Activated naive CD4-positive, alpha-beta T cell treated with anti-CD3 and anti-CD28 coated beads, Interleukin-2, amount 10 ng/mL, durations not matched to agents 7 days and 5 days (primary cell): ENCODE data around the gene ACTL10.

Experiments
- CTCF ChIA-PET: fragments of 350-600 bp; sonication (Branson Sonifier 250); formaldehyde crosslinking; loops from one replicate; lab custom pipeline; 2021; ENCODE audit warnings: antibody characterized with exemption; lab: Charles Lee
- DNase-seq: peaks from one replicate; pipeline ENCODE4 v3.0.0-alpha.2; 2020
- H3K27ac Mint-ChIP-seq: one replicate; pipeline ENCODE4 v1.8.0; 2021; ENCODE audit warnings: mild to moderate bottlenecking, moderate library complexity, mixed read lengths
- H3K27me3 Mint-ChIP-seq: one replicate; pipeline ENCODE4 v1.8.0; 2021; ENCODE audit warnings: mild to moderate bottlenecking, mixed read lengths
- H3K36me3 Mint-ChIP-seq: one replicate; pipeline ENCODE4 v1.8.0; 2021; ENCODE audit warnings: mixed read lengths
- H3K4me1 Mint-ChIP-seq: one replicate; pipeline ENCODE4 v1.8.0; 2021; ENCODE audit warnings: mixed read lengths
- H3K4me3 Mint-ChIP-seq: one replicate; pipeline ENCODE4 v1.8.0; 2021; ENCODE audit warnings: mild to moderate bottlenecking, moderate library complexity, mixed read lengths
- H3K9me3 Mint-ChIP-seq: one replicate; pipeline ENCODE4 v1.8.0; 2021; ENCODE audit warnings: mixed read lengths

ACTL10 gene

DNA sequence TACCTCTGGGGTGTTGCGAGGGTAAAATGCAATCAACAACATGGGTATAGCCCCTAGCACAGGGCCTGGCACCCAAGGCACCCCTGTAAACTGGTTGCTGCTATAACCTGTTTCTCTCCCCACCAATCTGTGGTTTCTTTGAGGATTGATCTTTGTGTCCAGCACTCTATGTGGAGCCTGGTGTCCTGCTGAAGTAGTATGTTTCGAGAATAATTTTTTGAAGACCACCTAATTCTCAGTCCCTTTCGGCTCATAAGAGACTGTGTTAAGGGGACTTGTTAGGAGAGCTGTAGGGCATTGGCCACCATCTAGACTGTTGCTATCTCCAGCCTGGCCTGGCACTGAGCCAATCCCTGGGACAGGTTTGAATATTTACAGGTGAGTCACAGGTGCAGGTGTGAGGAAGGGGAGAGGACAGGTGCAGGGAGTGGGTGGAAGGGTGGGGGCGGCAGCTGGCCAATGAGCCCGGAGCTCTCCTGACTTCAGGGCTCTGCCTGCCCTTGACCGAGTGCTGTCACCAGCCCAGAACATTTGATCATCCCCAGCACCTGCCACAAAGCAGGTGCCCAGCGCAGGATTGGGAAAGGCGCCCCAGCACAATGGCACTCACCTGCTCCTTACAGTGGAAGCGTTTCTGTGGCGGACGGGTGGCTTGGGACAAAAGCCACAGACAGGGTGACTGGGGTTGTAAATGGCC lies 12.7 kb upstream of the ACTL10 start:
- Mint-ChIP-seq H3K36me3 (peaks cover 3% of the 10 kb centered on the region), H3K4me1 (peaks cover 7% of the 10 kb centered on the region), H3K4me3 (no peak overlapping the region), H3K27ac (no peak overlapping the region), H3K27me3 (peaks cover 5% of the 10 kb centered on the region), H3K9me3 (no peaks in the 10 kb centered on the region)
- CTCF ChIA-PET: interaction anchor here (0.7 to 3.9 kb wide), 6 partner anchors 8 to 200 kb away, joined by 3 to 22 read pairs (median 6); partner anchors contain the start of genes ACTL10 and C20orf144
- no peak for DNase-seq

- no peak for DNase-seq
- Mint-ChIP-seq H3K36me3 (peaks cover 4% of the 10 kb centered on the region), H3K4me3 (no peak overlapping the region), H3K4me1 (peaks cover 7% of the 10 kb centered on the region), H3K27ac (no peak overlapping the region), H3K9me3 (no peaks in the 10 kb centered on the region), H3K27me3 (peaks cover 5% of the 10 kb centered on the region)
- CTCF ChIA-PET: interaction anchor here (2.0 to 3.9 kb wide), 3 partner anchors 12 to 197 kb away, joined by 7 to 22 read pairs (median 10); partner anchors contain the start of gene ACTL10
These were observed 12.0 kb upstream of the ACTL10 start for GRCh38 chr20:33654680-33655161.

DNA sequence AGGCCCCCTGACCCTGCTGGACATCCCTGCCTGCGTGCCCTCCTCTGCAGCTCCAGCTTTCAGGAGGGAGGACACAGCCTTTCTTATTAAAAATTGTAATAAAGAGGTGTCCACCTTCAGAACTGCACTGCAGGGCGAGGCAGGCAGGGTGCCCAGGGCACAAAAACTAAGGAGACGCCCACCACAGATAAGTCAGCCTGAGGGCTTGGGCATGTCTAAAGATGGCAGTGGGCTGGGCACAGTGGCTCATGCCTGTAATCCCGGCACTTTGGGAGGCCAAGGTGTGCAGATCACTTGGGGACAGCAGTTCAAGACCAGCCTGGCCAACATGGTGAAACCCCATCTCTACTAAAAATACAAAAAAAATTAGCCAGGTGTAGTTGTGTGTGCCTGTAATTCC lies 11.6 kb upstream of the ACTL10 start:
- peaks cover 5% of the 10 kb centered on the region for H3K27me3 Mint-ChIP-seq
- no peaks in the 10 kb centered on the region for H3K9me3 Mint-ChIP-seq
- H3K4me1 Mint-ChIP-seq: peaks cover 7% of the 10 kb centered on the region
- no peak overlapping the region for H3K4me3 Mint-ChIP-seq
- DNase-seq: no peak
- H3K27ac Mint-ChIP-seq: no peak overlapping the region
- CTCF ChIA-PET: interaction anchor here (1.1 to 3.9 kb wide), 3 partner anchors 12 to 255 kb away, joined by 3 to 22 read pairs (median 10); partner anchors contain the start of gene ACTL10
- H3K36me3 Mint-ChIP-seq: peaks cover 4% of the 10 kb centered on the region

DNA sequence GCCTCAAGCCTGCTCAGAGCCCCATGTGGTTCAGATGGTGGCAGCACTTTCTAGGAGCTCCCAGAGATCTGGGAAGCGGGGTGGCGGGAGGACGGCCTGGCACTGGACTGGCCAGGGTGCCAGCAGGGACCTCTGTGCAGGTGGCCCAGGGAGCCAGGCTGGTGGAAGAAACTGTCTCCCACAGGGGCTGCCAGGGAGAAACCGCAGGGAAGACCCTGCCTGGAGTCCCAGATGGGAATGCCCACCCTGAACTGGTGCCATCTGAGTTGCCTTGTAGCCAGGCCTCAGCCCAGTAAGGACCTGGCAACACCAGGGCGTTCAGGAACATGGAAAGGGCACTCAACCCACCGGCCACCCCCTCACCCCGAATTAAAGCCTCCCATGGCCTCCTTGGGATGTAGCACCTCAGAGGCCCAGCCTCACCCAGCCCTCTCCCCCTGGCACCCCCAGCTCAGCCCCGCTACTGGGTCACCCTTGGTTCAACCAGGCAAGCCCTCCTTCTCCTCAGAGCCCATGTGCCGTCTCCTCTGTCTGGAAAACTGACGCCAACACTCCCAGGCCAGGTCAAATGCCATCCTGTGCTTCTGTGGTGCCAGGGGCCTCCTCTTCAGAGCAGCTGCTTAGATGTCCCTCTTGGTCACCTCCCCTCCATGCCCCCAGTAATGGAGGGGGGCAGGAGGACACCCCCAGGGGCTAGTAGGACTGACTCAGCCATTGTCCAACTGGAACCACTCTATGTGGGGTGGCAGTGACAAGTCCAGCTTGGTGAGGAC lies 10.5 kb upstream of the ACTL10 start:
- peak overlapping the region; percentile 28 for H3K27ac Mint-ChIP-seq
- peaks cover 7% of the 10 kb centered on the region for H3K4me1 Mint-ChIP-seq
- no peak for DNase-seq
- CTCF ChIA-PET: interaction anchor here (1.1 to 3.9 kb wide), 2 partner anchors 11 to 256 kb away, joined by 3 to 22 read pairs; partner anchors contain the start of gene ACTL10
- H3K4me3 Mint-ChIP-seq: no peak overlapping the region
- peaks cover 4% of the 10 kb centered on the region for H3K36me3 Mint-ChIP-seq
- H3K9me3 Mint-ChIP-seq: no peaks in the 10 kb centered on the region
- peaks cover 5% of the 10 kb centered on the region for H3K27me3 Mint-ChIP-seq

DNA sequence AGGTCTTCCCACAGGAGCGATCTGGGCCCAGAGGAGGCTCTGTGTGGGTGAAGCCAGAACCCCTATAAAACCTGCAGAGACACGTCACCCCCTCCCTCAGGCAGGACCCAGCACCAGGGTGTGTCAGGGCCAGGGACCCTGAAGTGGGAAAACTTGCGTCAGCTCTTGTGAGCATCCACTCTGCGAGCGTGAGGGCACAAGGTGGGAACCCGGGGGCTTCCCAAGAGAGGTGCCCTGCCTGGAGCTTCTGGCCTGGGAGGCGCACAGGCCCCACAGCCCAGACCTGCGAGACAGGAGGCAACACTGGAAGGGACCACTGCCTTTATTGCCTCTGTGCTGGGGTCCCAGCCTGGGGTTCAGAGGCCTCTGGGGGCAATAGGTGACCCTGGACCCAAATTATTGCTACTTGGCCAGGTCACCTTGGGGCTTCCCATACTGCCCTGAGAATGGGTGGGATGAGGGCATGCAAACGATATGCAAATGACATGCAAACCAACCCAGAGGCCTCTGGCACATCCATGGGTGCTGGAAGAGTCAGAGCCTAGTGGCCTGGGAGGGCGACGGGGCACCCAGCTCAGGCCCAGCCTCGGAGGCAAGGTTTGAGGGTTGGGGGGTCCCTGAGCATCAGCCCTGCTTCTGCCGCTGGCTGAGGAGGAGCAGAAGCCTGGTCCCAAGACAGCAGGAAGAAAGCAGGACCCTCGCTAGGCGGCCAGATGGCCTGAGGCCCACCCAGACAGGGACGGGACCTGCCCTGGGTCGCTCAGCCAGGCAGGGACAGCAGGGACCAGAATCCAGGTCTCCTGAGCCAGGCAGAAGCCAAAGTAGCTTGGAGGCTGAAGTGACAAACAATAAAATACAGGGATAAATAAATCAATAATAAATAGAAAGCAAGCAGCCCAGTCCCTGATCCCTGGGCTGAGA lies 9.7 kb upstream of the ACTL10 start:
- Mint-ChIP-seq H3K9me3 (no peaks in the 10 kb centered on the region), H3K4me3 (no peak overlapping the region), H3K27ac (no peak overlapping the region), H3K4me1 (peaks cover 9% of the 10 kb centered on the region), H3K27me3 (peaks cover 5% of the 10 kb centered on the region), H3K36me3 (peaks cover 4% of the 10 kb centered on the region)
- no peak for DNase-seq
- CTCF ChIA-PET: interaction anchor here (3.9 kb wide), 1 partner anchor 10 kb away, joined by 22 read pairs; the partner anchor contains the start of gene ACTL10

DNA sequence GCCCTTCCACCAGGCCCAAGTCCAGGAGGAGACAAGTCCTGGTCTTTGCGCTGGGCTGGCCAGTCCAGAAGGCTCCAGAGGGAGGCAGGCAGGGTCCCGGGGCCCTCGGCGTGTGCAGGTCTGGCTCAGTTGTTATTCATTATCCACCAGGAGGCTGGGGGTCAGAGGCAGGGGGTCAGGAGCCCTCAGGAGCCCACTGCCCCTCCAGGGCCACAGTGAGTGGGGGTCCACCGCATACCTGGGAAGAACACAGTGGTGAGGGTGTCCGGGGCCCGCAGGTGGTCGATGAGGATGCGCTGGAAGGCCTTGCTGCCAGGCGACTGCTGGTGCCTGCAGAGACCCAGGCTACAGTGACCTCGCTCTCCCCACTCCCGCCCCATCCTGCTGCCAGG lies 9.0 kb upstream of the ACTL10 start:
- Mint-ChIP-seq H3K9me3 (no peaks in the 10 kb centered on the region), H3K36me3 (peaks cover 4% of the 10 kb centered on the region), H3K27ac (no peak overlapping the region), H3K27me3 (peaks cover 5% of the 10 kb centered on the region), H3K4me3 (no peak overlapping the region), H3K4me1 (peaks cover 15% of the 10 kb centered on the region)
- DNase-seq: no peak
- CTCF ChIA-PET: no interaction called here

- no peak overlapping the region for H3K4me3 Mint-ChIP-seq
- H3K27ac Mint-ChIP-seq: no peak overlapping the region
- CTCF ChIA-PET: no interaction called here
- H3K9me3 Mint-ChIP-seq: no peaks in the 10 kb centered on the region
- H3K4me1 Mint-ChIP-seq: peaks cover 14% of the 10 kb centered on the region
- DNase-seq: no peak
- H3K27me3 Mint-ChIP-seq: peaks cover under 1% of the 10 kb centered on the region
- H3K36me3 Mint-ChIP-seq: peaks cover 4% of the 10 kb centered on the region
These were observed 8.2 kb upstream of the ACTL10 start for GRCh38 chr20:33658510-33658909.

GRCh38 chr20:33658929-33659328 lies 7.8 kb upstream of the ACTL10 start:
- peak overlapping the region; percentile 62 for H3K27ac Mint-ChIP-seq
- DNase-seq: no peak
- H3K9me3 Mint-ChIP-seq: no peaks in the 10 kb centered on the region
- CTCF ChIA-PET: no interaction called here
- H3K4me1 Mint-ChIP-seq: peaks cover 16% of the 10 kb centered on the region
- H3K27me3 Mint-ChIP-seq: no peaks in the 10 kb centered on the region
- peaks cover 4% of the 10 kb centered on the region for H3K36me3 Mint-ChIP-seq
- H3K4me3 Mint-ChIP-seq: no peak overlapping the region

DNA sequence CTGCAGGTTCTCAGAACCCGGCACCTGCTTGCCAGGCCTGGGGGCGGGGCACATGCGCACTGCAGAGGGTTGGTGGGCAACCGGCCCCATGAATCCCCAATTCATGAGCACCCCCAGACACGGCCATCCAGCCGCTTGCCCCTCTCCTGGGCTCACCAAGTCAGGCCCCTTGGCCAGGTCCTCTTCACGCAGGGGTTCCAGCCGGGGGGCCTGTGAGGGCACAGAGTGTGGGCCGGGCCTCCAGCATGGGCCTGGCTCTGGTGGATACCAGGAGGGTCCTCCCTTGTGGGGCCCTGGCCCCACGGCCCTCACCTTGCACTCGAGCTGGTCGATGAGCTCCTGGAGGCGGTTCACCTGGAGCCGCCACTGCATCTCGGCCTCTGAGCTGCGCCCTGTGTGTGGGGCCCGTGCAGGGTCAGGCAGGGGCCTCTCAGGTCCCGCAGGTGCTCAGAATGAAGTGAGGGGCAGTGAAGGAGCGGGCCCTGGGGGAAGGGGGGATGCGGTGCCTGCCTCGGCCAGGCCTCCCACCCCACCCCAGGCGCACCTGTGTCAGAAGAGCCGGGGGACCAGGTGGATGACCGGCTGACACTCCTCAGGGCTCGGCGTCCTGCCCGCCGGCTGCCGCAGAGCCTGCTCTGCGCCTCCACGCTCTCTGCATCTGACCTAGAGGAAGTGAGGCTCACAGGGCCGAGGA lies 7.3 kb upstream of the ACTL10 start:
- H3K4me1 Mint-ChIP-seq: peaks cover 20% of the 10 kb centered on the region
- CTCF ChIA-PET: no interaction called here
- H3K4me3 Mint-ChIP-seq: no peak overlapping the region
- H3K27me3 Mint-ChIP-seq: no peaks in the 10 kb centered on the region
- H3K36me3 Mint-ChIP-seq: peaks cover 4% of the 10 kb centered on the region
- H3K9me3 Mint-ChIP-seq: no peaks in the 10 kb centered on the region
- DNase-seq: no peak
- no peak overlapping the region for H3K27ac Mint-ChIP-seq

DNA sequence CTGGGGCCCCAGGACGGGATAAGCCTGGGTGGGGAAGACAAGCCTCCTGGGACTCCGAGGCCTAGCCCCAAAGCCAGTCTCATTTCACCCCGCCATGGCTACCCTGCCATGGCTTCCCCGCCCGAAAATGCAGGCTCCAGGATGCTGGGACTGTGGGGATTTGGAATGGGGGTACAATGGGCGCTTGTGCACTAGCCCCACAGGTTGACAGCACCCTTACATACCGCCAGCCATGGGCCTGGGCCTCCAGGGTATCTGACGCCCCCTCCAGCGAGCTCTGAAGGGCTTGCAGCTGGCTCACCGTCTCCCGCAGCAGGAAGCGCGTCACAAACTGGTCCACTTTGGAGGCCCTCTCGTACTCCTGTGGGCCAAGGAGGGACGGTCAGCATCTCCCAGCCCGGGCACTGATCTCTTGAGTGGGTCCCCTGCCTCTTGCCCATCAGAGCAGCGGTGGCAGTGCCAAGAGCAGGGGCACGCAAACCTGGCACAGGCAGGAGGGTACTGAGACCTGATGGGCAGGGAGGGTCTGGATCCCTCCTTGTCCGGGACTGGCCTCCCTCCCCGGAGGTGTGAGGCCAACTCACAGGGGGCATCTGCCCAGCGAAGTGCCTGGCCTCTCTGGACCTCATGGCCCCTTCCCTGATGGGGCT lies 6.6 kb upstream of the ACTL10 start:
- H3K9me3 Mint-ChIP-seq: no peaks in the 10 kb centered on the region
- CTCF ChIA-PET: no interaction called here
- peaks cover 4% of the 10 kb centered on the region for H3K36me3 Mint-ChIP-seq
- no peak overlapping the region for H3K4me3 Mint-ChIP-seq
- peaks cover 27% of the 10 kb centered on the region for H3K4me1 Mint-ChIP-seq
- H3K27ac Mint-ChIP-seq: no peak overlapping the region
- no peak for DNase-seq
- H3K27me3 Mint-ChIP-seq: no peaks in the 10 kb centered on the region

DNA sequence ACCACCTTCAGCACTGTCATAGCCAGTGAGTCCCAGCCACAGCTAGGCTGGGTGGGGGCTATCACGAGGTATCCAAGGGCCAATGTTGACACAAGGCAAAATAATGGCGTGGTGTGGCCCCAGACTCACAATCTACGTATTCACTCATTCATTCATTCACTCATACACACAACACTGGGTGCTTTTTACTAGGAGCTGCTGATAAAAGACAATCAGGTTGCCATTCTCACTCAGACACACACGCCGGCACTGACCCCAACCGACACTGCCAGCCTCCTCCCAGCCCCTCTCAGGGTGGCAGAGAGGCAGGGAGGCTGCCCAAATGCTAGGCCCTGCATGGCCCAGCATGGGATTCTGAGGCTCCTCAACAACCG lies 6.1 kb upstream of the ACTL10 start:
- CTCF ChIA-PET: no interaction called here
- Mint-ChIP-seq H3K9me3 (no peaks in the 10 kb centered on the region), H3K4me1 (peaks cover 32% of the 10 kb centered on the region), H3K36me3 (peaks cover 4% of the 10 kb centered on the region), H3K27me3 (no peaks in the 10 kb centered on the region), H3K4me3 (no peak overlapping the region), H3K27ac (no peak overlapping the region)
- DNase-seq: no peak

DNA sequence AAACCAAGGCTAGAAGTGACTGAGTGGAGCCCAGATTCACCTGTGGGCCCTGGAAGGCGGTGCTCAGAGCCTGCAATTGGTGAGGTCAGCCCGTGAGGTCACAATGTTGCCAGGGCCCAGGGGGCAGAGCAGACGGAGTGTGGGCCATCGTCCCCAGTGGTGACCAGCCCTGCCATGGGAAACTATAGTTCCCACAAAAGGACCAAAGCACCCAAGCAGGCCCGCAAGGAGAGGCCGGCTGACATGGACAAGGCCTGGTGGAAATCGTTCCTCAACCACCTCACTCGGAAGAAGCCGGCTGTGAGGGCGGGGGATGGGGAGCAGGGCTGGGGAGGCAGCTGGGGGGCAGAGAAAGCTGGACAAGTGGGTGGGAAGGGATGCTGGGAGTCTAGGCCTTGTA lies 4.6 kb upstream of the ACTL10 start, which contains the start of gene C20orf144:
C20orf144 (plus strand) TSS at position 156 of the 400 bp plus-strand sequence; CDS start at position 175, 19 bp downstream.
- H3K4me1 Mint-ChIP-seq: peaks cover 42% of the 10 kb centered on the region
- no peak for DNase-seq
- H3K9me3 Mint-ChIP-seq: no peaks in the 10 kb centered on the region
- peaks cover 8% of the 10 kb centered on the region for H3K36me3 Mint-ChIP-seq
- peak within 1 kb of the TSS; percentile 78 for H3K4me3 Mint-ChIP-seq
- CTCF ChIA-PET: interaction anchor here (1.8 kb wide), 1 partner anchor 9 kb away, joined by 6 read pairs; no protein-coding TSS in a partner anchor
- peak within 1 kb of the TSS; percentile 75 for H3K27ac Mint-ChIP-seq
- H3K27me3 Mint-ChIP-seq: no peaks in the 10 kb centered on the region
